GM12874 (cell line): ENCODE results near the gene HPSE2.

Experiments used
- TF ChIP-seq, protein P1 (sequence below): IDR thresholded peaks from 2 replicates; pipeline ENCODE4 v1.5.1; 2011; ENCODE audit warnings: low read depth, mild to moderate bottlenecking, control low read depth, low read length, moderate library complexity; ENCODE audit not compliant: insufficient read depth

The HPSE2 gene

DNA sequence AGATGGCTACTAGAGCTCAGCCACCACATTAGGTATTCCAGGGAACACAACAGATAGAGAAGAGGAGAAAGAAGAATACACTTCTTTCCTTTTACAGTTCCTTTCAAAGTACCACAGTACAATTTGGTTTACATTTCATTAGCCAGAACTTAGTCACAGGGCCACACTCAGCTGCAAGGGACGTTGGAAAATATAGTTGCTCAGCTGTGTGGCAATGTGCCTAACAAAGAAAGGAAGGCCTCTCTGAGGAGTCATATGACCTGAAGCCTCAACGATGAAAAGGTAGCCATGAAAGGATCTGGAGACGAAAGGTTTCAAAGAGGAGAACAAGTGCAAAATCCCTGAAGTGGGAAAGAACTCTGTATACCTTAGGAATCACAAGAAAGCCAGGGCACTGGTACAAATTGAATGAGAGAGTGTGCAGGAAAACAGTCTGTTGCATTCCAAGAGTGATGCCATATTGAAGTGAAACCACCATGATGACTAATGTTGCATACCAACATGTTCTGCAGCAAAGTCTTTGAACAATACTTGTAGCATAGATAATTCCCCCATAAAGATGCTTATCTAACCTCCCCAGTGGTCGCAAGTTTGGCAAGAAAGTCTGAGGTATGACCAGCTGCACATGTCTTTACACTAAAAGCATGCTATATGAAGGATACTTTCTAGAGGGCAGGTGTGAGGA is 278.9 kb downstream of the HPSE2 start:
- TF ChIP-seq, protein P1, sequence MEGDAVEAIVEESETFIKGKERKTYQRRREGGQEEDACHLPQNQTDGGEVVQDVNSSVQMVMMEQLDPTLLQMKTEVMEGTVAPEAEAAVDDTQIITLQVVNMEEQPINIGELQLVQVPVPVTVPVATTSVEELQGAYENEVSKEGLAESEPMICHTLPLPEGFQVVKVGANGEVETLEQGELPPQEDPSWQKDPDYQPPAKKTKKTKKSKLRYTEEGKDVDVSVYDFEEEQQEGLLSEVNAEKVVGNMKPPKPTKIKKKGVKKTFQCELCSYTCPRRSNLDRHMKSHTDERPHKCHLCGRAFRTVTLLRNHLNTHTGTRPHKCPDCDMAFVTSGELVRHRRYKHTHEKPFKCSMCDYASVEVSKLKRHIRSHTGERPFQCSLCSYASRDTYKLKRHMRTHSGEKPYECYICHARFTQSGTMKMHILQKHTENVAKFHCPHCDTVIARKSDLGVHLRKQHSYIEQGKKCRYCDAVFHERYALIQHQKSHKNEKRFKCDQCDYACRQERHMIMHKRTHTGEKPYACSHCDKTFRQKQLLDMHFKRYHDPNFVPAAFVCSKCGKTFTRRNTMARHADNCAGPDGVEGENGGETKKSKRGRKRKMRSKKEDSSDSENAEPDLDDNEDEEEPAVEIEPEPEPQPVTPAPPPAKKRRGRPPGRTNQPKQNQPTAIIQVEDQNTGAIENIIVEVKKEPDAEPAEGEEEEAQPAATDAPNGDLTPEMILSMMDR: no peak

DNA sequence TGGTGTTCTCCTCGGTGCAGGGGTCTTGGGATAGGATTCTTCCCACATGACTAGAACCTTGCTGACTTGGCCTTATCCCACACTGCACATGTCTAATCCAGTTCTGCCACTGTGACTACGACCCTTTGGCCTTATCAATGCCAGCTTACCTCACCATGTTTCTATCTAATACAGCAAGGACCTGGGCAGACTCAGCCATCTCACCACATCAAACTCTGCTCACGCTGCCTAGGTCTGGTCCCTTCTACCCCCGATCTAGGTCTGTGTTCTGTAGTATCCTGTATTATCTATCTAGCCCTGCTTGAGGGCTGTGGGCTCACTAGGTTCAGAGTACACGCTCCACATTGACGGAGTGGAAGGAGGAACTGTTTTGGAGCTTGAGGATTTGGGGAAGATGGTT is 282.4 kb downstream of the HPSE2 start:
- TF ChIP-seq, protein P1: no peak

DNA sequence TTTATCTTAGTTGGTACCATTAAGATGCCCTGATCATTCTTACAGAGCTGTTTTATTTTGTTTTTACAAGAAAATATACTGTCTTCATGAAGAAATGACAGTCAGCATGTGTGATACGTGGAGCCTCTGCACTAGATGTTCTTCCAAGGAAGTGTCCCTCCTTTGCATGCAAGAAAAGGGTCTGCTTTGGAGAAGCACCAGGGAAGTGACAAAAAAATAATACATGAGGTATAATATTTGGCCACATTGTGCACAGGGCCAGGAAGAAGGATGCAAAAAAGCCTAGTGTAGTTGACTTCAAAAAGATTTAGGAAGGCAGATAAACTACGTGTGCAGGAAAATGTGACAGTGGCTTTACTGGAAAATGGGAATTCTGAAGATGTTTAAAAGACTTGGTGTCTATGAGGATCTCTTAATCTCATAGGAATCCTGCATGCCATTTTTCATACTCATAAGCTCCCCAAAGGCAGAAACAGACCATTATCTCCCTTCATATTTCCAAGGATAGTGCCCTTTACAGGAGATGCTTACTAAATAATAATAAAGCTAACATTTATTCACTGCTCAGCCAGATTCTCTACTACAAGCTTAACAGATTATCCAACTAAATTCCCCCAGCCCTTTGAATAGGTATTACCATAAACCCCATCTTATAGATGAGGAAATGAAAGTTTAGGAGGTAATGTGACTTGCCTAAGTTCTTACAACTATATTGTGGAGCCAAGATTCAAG is 284.2 kb downstream of the HPSE2 start:
- TF ChIP-seq, protein P1: no peak

DNA sequence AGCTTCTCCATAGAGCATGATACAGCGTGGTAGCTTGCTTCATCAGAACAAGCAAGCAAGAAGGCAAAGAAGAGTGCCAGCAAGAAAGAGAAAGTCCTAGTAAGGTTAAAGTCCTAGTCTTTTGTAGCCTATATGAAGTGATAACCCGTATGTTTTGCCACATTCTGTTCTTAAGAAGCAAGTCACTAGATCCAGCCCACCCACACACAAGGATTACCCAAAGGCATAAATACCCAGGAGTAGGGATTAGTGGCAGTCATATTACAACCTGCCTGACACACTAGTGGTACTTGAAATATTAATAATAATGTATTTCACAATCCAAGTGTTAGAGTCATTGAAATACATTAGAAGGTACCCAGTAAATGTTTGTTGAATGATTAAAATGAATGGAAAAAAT is 285.5 kb downstream of the HPSE2 start:
- TF ChIP-seq, protein P1: no peak

DNA sequence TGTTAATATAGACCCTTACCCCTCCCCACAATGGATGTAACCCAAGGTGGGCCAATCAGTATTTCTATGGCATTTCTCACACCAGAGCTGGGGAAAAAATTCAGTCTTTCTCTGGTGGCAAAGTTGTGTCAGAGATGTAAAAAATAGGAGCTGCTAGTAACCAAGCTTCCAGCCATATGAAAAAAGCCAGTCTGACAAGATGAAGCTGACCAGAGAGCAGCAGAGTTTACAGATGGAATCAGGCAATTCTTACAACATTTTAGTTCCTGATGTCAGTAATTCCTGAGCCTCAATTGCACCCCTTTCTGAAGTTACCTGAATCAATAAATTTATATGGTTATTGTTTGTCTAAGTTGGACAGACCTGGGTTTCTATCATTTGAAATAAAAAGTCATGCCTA is 286.3 kb downstream of the HPSE2 start:
- TF ChIP-seq, protein P1: no peak

DNA sequence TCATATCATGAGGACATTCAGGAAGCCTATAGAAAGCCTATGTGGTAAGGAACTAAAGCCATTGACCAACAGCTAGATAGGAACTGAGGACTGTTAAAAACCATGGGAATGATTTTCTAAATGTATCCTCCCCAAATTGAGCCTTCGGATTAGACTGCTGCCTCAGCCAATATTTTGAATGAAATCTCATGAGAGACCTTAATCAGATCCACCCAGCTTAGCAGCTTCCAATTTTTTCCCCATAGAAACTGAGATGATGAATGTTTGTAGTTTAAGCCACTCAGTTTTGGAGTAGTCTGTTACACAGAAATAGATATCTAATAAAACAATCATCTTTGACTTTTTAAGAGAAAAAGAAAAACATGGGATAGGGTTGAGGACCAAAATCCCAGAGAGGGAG is 292.0 kb downstream of the HPSE2 start:
- TF ChIP-seq, protein P1: no peak

DNA sequence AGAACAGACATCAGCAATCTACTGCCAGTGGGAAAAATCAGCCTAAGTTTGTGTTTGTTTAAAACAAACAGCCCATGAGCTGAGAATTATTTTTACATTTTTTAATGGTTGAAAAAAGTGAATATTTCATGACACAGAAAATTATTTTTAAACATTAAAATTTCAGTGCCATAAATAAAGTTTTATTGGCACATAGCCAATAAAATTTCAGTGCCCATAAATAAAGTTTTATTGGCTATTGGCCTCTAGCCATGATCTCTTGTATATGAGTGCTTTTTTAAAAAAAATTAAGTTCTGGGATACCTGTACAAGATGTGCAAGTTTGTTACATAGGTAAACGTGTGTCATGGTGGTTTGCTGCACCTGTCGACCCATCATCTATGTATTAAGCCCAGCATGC is 305.9 kb downstream of the HPSE2 start:
- TF ChIP-seq, protein P1: no peak
